HG03139 (cell line): ENCODE results near the gene ATP7B.
"Not testable (repeated sequence)": the region's sequence is repeated elsewhere in the genome, so short reads cannot be mapped to it uniquely, and the experiment has no call there.

Source experiments
- ATAC-seq: cut with Tn5 transposase; IDR thresholded peaks from one replicate; pipeline ENCODE4 v1.9.1; 2021; ENCODE audit not compliant: unreplicated experiment

ATP7B gene

GRCh38 chr13:51924756-51925544, 86.3 kb downstream of the ATP7B start:
- ATAC-seq, result no peak

GRCh38 chr13:51923983-51924539, 87.2 kb downstream of the ATP7B start:
- no peak for ATAC-seq

- ATAC-seq, result no peak
Measured at GRCh38 chr13:51922771-51923480, 88.3 kb downstream of the ATP7B start.

GRCh38 chr13:51921790-51922740, 89.2 kb downstream of the ATP7B start:
- ATAC-seq, result no peak

GRCh38 chr13:51920786-51921185, 90.5 kb downstream of the ATP7B start:
- ATAC-seq, result no peak

GRCh38 chr13:51920267-51920666, 91.0 kb downstream of the ATP7B start:
- ATAC-seq, result no peak

- no peak for ATAC-seq
Measured at GRCh38 chr13:51919531-51919930, 91.7 kb downstream of the ATP7B start.

GRCh38 chr13:51916962-51917361, 94.3 kb downstream of the ATP7B start:
- ATAC-seq, result no peak

- ATAC-seq, result no peak
Measured at GRCh38 chr13:51916051-51916818, 95.0 kb downstream of the ATP7B start.

- no peak for ATAC-seq
Measured at GRCh38 chr13:51914137-51914493, 97.1 kb downstream of the ATP7B start.

- ATAC-seq, result no peak
Measured at GRCh38 chr13:51913421-51914136, 97.7 kb downstream of the ATP7B start.

GRCh38 chr13:51912511-51913225, 98.6 kb downstream of the ATP7B start:
- no peak for ATAC-seq

- no peak for ATAC-seq
Measured at GRCh38 chr13:51912091-51912490, 99.2 kb downstream of the ATP7B start.

GRCh38 chr13:51910508-51910907, 100.7 kb downstream of the ATP7B start:
- ATAC-seq, result no peak

GRCh38 chr13:51909265-51909664, 102.0 kb downstream of the ATP7B start:
- not testable (repeated sequence) for ATAC-seq

- no peak for ATAC-seq
Measured at GRCh38 chr13:51907040-51907732, 104.1 kb downstream of the ATP7B start.

GRCh38 chr13:51906581-51906980, 104.7 kb downstream of the ATP7B start:
- ATAC-seq, result no peak

GRCh38 chr13:51905787-51906186, 105.5 kb downstream of the ATP7B start:
- ATAC-seq, result no peak
